ENCODE data around the gene PLA2G4E.
A peak's percentile ranks its signal among the peaks of the same experiment; 100 is the strongest.

The PLA2G4E gene

GRCh38 chr15:42065468-42065867 is 44.6 kb upstream of the PLA2G4E start:
- Histone ChIP-seq H3K4me3 (ENCODE audit: insufficient read length, low read depth) (no peak overlapping the region), H3K27me3 (ENCODE audit: insufficient read depth, insufficient read length) (no peaks in the 10 kb centered on the region), H3K9ac (ENCODE audit: insufficient read length, low read depth) (peak overlapping the region; percentile 10), H3K9me3 (ENCODE audit: insufficient read depth, low read length) (no peaks in the 10 kb centered on the region), H3K4me1 (ENCODE audit: insufficient read depth, insufficient read length) (peaks cover 2% of the 10 kb centered on the region), H3K36me3 (ENCODE audit: insufficient read depth, insufficient read length, low read length) (no peaks in the 10 kb centered on the region)
- DNase-seq (ENCODE audit: low read depth, low spot score) = no peak
- no peak for TF ChIP-seq ZNF274 (IDR thresholded peaks at IDR 0.05; ENCODE audit: low read depth, low read length)
- no peak for TF ChIP-seq YY1 (IDR thresholded peaks at IDR 0.05; ENCODE audit: insufficient read depth, insufficient read length)
- TF ChIP-seq SUZ12 (IDR thresholded peaks at IDR 0.05; ENCODE audit: extremely low read depth, insufficient read depth, insufficient read length) = no peak

GRCh38 chr15:42065033-42065432 is 44.2 kb upstream of the PLA2G4E start:
- H3K36me3 ChIP-seq (ENCODE audit: insufficient read depth, insufficient read length, low read length) = no peaks in the 10 kb centered on the region

GRCh38 chr15:42064271-42064670 is 43.4 kb upstream of the PLA2G4E start:
- Histone ChIP-seq H3K9ac (ENCODE audit: insufficient read length, low read depth) (no peak overlapping the region), H3K27me3 (ENCODE audit: insufficient read depth, insufficient read length) (no peaks in the 10 kb centered on the region), H3K4me1 (ENCODE audit: insufficient read depth, insufficient read length) (peaks cover 2% of the 10 kb centered on the region), H3K36me3 (ENCODE audit: insufficient read depth, insufficient read length, low read length) (no peaks in the 10 kb centered on the region), H3K4me3 (ENCODE audit: insufficient read length, low read depth) (no peak overlapping the region), H3K9me3 (ENCODE audit: insufficient read depth, low read length) (no peaks in the 10 kb centered on the region)
- no peak for DNase-seq (ENCODE audit: low read depth, low spot score)
- TF ChIP-seq SUZ12 (IDR thresholded peaks at IDR 0.05; ENCODE audit: extremely low read depth, insufficient read depth, insufficient read length) (no peak), ZNF274 (IDR thresholded peaks at IDR 0.05; ENCODE audit: low read depth, low read length) (no peak), YY1 (IDR thresholded peaks at IDR 0.05; ENCODE audit: insufficient read depth, insufficient read length) (no peak)

More at GRCh38 chr15:42065033-42065432, 44.2 kb upstream of the PLA2G4E start:
- Histone ChIP-seq H3K9me3 (ENCODE audit: insufficient read depth, low read length) (no peaks in the 10 kb centered on the region), H3K9ac (ENCODE audit: insufficient read length, low read depth) (peak overlapping the region; percentile 10), H3K27me3 (ENCODE audit: insufficient read depth, insufficient read length) (no peaks in the 10 kb centered on the region), H3K4me1 (ENCODE audit: insufficient read depth, insufficient read length) (peaks cover 2% of the 10 kb centered on the region), H3K4me3 (ENCODE audit: insufficient read length, low read depth) (no peak overlapping the region)
- DNase-seq (ENCODE audit: low read depth, low spot score) = no peak
- TF ChIP-seq YY1 (IDR thresholded peaks at IDR 0.05; ENCODE audit: insufficient read depth, insufficient read length) = no peak
- no peak for TF ChIP-seq ZNF274 (IDR thresholded peaks at IDR 0.05; ENCODE audit: low read depth, low read length)
- TF ChIP-seq SUZ12 (IDR thresholded peaks at IDR 0.05; ENCODE audit: extremely low read depth, insufficient read depth, insufficient read length) = no peak

GRCh38 chr15:42063122-42063848 is 42.4 kb upstream of the PLA2G4E start:
- no peak for DNase-seq (ENCODE audit: low read depth, low spot score)
- no peak overlapping the region for H3K9ac ChIP-seq (ENCODE audit: insufficient read length, low read depth)
- no peak overlapping the region for H3K4me3 ChIP-seq (ENCODE audit: insufficient read length, low read depth)
- H3K9me3 ChIP-seq (ENCODE audit: insufficient read depth, low read length) = no peaks in the 10 kb centered on the region
- H3K36me3 ChIP-seq (ENCODE audit: insufficient read depth, insufficient read length, low read length) = no peaks in the 10 kb centered on the region
- no peak for TF ChIP-seq YY1 (IDR thresholded peaks at IDR 0.05; ENCODE audit: insufficient read depth, insufficient read length)
- TF ChIP-seq SUZ12 (IDR thresholded peaks at IDR 0.05; ENCODE audit: extremely low read depth, insufficient read depth, insufficient read length) = no peak
- no peak for TF ChIP-seq ZNF274 (IDR thresholded peaks at IDR 0.05; ENCODE audit: low read depth, low read length)
- no peaks in the 10 kb centered on the region for H3K27me3 ChIP-seq (ENCODE audit: insufficient read depth, insufficient read length)
- peaks cover 2% of the 10 kb centered on the region for H3K4me1 ChIP-seq (ENCODE audit: insufficient read depth, insufficient read length)

GRCh38 chr15:42062284-42062806 is 41.5 kb upstream of the PLA2G4E start:
- DNase-seq (ENCODE audit: low read depth, low spot score) = no peak
- Histone ChIP-seq H3K4me1 (ENCODE audit: insufficient read depth, insufficient read length) (peaks cover 4% of the 10 kb centered on the region), H3K9ac (ENCODE audit: insufficient read length, low read depth) (no peak overlapping the region)

GRCh38 chr15:42060797-42061196 is 40.0 kb upstream of the PLA2G4E start:
- Histone ChIP-seq H3K9me3 (ENCODE audit: insufficient read depth, low read length) (no peaks in the 10 kb centered on the region; the same call in 1 of the 2 replicates), H3K9ac (ENCODE audit: insufficient read length, low read depth) (no peak overlapping the region), H3K4me1 (ENCODE audit: insufficient read depth, insufficient read length) (peaks cover 4% of the 10 kb centered on the region), H3K4me3 (ENCODE audit: insufficient read length, low read depth) (no peak overlapping the region), H3K27me3 (ENCODE audit: insufficient read depth, insufficient read length) (peaks cover 7% of the 10 kb centered on the region), H3K36me3 (ENCODE audit: insufficient read depth, insufficient read length, low read length) (no peaks in the 10 kb centered on the region)
- TF ChIP-seq SUZ12 (IDR thresholded peaks at IDR 0.05; ENCODE audit: extremely low read depth, insufficient read depth, insufficient read length) (no peak), YY1 (IDR thresholded peaks at IDR 0.05; ENCODE audit: insufficient read depth, insufficient read length) (no peak), ZNF274 (IDR thresholded peaks at IDR 0.05; ENCODE audit: low read depth, low read length) (no peak)
- DNase-seq (ENCODE audit: low read depth, low spot score) = no peak

More at GRCh38 chr15:42062284-42062806, 41.5 kb upstream of the PLA2G4E start:
- Histone ChIP-seq H3K36me3 (ENCODE audit: insufficient read depth, insufficient read length, low read length) (no peaks in the 10 kb centered on the region), H3K27me3 (ENCODE audit: insufficient read depth, insufficient read length) (no peaks in the 10 kb centered on the region), H3K4me3 (ENCODE audit: insufficient read length, low read depth) (no peak overlapping the region), H3K9me3 (ENCODE audit: insufficient read depth, low read length) (no peaks in the 10 kb centered on the region; the same call in 1 of the 2 replicates)
- TF ChIP-seq SUZ12 (IDR thresholded peaks at IDR 0.05; ENCODE audit: extremely low read depth, insufficient read depth, insufficient read length) (no peak), YY1 (IDR thresholded peaks at IDR 0.05; ENCODE audit: insufficient read depth, insufficient read length) (no peak), ZNF274 (IDR thresholded peaks at IDR 0.05; ENCODE audit: low read depth, low read length) (no peak)

GRCh38 chr15:42060477-42060763 is 39.6 kb upstream of the PLA2G4E start:
- Histone ChIP-seq H3K9ac (ENCODE audit: insufficient read length, low read depth) (no peak overlapping the region), H3K4me3 (ENCODE audit: insufficient read length, low read depth) (no peak overlapping the region), H3K4me1 (ENCODE audit: insufficient read depth, insufficient read length) (peaks cover 4% of the 10 kb centered on the region), H3K27me3 (ENCODE audit: insufficient read depth, insufficient read length) (peaks cover 7% of the 10 kb centered on the region), H3K36me3 (ENCODE audit: insufficient read depth, insufficient read length, low read length) (no peaks in the 10 kb centered on the region), H3K9me3 (ENCODE audit: insufficient read depth, low read length) (no peaks in the 10 kb centered on the region; the same call in 1 of the 2 replicates)
- no peak for DNase-seq (ENCODE audit: low read depth, low spot score)
- TF ChIP-seq ZNF274 (IDR thresholded peaks at IDR 0.05; ENCODE audit: low read depth, low read length) (no peak), SUZ12 (IDR thresholded peaks at IDR 0.05; ENCODE audit: extremely low read depth, insufficient read depth, insufficient read length) (no peak), YY1 (IDR thresholded peaks at IDR 0.05; ENCODE audit: insufficient read depth, insufficient read length) (no peak)

All from NT2/D1 (cell line).